Caco-2 (cell line): Measurements from ENCODE around the gene FAM186B. TPM values are rescaled to one million over a fixed set of nuclear protein-coding genes. Genes with fewer than 3 reads are reported as not detected.

ENCODE experiments used
- BruUV-seq: library from RNA; stranded (reverse); fragments of 400-500 nt; replicated peaks from 2 replicates; lab custom pipeline; 2021; lab: Mats Ljungman, UMichigan
- CTCF ChIA-PET: fragments of 300-600 bp; sonication (Branson Sonifier 250); formaldehyde crosslinking; loops from one replicate; lab custom pipeline; 2022; ENCODE audit warnings: antibody characterized with exemption; lab: Charles Lee
- POLR2A ChIA-PET: fragments of 300-600 bp; sonication (Branson Sonifier 250); formaldehyde crosslinking; loops from one replicate; lab custom pipeline; 2022; ENCODE audit warnings: antibody characterized with exemption; lab: Charles Lee
- DNase-seq, 2 experiments: peaks; one replicate each; pipeline versions ENCODE4 v3.0.0 to v3.0.0-alpha.2; 2020 to 2022
- H3K27me3 ChIP-seq: replicated peaks from 2 replicates; pipeline ENCODE4 v1.6.0; 2011; ENCODE audit warnings: low read length; ENCODE audit not compliant: control insufficient read depth, insufficient read depth
- H3K36me3 ChIP-seq: 2 replicates; pipeline ENCODE4 v1.5.1; 2011; ENCODE audit warnings: low read length; ENCODE audit not compliant: control insufficient read depth, insufficient read depth
- H3K4me1 ChIP-seq: fragments of 250-450 bp; sonication (Bioruptor Pico); 2 replicates; pipeline ENCODE4 v1.5.1; 2020; ENCODE audit warnings: mild to moderate bottlenecking
- H3K4me3 ChIP-seq: 2 replicates; pipeline ENCODE4 v1.5.1; 2011; ENCODE audit warnings: low read depth, mild to moderate bottlenecking, control low read depth, low read length
- H3K9me3 ChIP-seq: fragments of 250-450 bp; sonication (Bioruptor Pico); 2 replicates; pipeline ENCODE4 v1.5.1; 2020; ENCODE audit warnings: mild to moderate bottlenecking, moderate library complexity
- H3K27ac Mint-ChIP-seq: one replicate; pipeline ENCODE4 v1.8.0; 2022; ENCODE audit warnings: mixed read lengths; ENCODE audit not compliant: unreplicated experiment
- H3K27me3 Mint-ChIP-seq: one replicate; pipeline ENCODE4 v1.8.0; 2022; ENCODE audit warnings: mixed read lengths; ENCODE audit not compliant: insufficient read depth, unreplicated experiment
- H3K36me3 Mint-ChIP-seq: one replicate; pipeline ENCODE4 v1.8.0; 2022; ENCODE audit warnings: mild to moderate bottlenecking, mixed read lengths; ENCODE audit not compliant: insufficient read depth, unreplicated experiment
- H3K4me1 Mint-ChIP-seq: one replicate; pipeline ENCODE4 v1.8.0; 2022; ENCODE audit warnings: low read depth, mixed read lengths; ENCODE audit not compliant: unreplicated experiment
- H3K4me3 Mint-ChIP-seq: one replicate; pipeline ENCODE4 v1.8.0; 2022; ENCODE audit warnings: mild to moderate bottlenecking, moderate library complexity, mixed read lengths; ENCODE audit not compliant: unreplicated experiment
- H3K9me3 Mint-ChIP-seq: one replicate; pipeline ENCODE4 v1.8.0; 2022; ENCODE audit warnings: mixed read lengths; ENCODE audit not compliant: unreplicated experiment
- CTCF ChIP-seq, 2 experiments: fragments of 200-600 bp in 1 of 2; IDR thresholded peaks; 1 replicate in 1 of 2; 2 replicates in 1 of 2; pipeline versions ENCODE4 v1.5.1 to v1.8.0; 2011 to 2022; ENCODE audit warnings: antibody characterized with exemption in 1 of 2, control low read depth in 1 of 2, inconsistent platforms in 1 of 2, low read depth in 1 of 2, low read length in 1 of 2, mild to moderate bottlenecking in 1 of 2, moderate library complexity in 1 of 2; ENCODE audit not compliant: insufficient read depth in 1 of 2, severe bottlenecking in 1 of 2, unreplicated experiment in 1 of 2
- intact Hi-C: fragments of 100-400 bp; cut with micrococcal nuclease; formaldehyde crosslinking; loops from one replicate; pipeline ENCODE4 v1.10.0; 2022; ENCODE audit not compliant: unreplicated experiment
- total RNA-seq: library from RNA; stranded (reverse); gene quantifications from 2 replicates; pipeline ENCODE4 v1.2.3, GENCODE V29; 2022

FAM186B gene
- total RNA-seq, 1 experiment from 2014 or later: 2.2 TPM

DNA sequence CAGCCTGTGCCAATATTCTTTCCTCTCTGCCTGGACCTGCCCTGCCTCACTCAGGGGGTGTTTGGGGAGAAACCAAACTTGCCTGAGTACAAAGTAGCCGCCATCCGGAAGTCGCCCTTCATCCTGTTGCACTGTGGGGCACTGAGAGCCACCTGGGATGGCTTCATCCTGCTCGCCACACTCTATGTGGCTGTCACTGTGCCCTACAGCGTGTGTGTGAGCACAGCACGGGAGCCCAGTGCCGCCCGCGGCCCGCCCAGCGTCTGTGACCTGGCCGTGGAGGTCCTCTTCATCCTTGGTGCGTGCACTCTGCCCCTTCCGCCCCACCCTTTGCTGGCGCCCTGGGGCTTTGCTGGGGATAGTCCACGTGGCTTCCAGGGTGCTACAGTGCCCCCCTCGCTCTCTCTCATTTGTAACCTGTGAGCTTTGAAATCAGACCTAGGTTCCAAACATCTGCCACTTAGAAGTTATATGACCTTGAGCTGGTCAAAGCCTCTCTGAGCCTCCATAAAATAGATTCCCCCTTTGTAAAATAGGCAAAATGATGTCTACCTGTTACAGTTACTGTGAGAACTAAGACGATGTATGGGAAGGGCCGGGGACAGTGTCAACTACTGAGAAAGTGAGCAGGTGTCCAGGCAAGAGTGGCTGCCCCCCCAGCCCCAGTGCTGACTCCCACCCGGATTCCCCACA is 62.1 kb downstream of the FAM186B start:
- peaks cover 9% of the 10 kb centered on the region for H3K4me1 ChIP-seq
- H3K9me3 ChIP-seq: no peaks in the 10 kb centered on the region; the same call in 1 of the 2 replicates
- Mint-ChIP-seq H3K9me3 (no peaks in the 10 kb centered on the region), H3K27ac (no peak overlapping the region), H3K36me3 (no peaks in the 10 kb centered on the region), H3K4me3 (no peak overlapping the region), H3K4me1 (no peaks in the 10 kb centered on the region), H3K27me3 (peaks cover 4% of the 10 kb centered on the region)
- intact Hi-C loops: no loop called here
- TF ChIP-seq CTCF (IDR thresholded peaks at IDR 0.05; ENCODE audit: insufficient read depth in 1 of 2, low read depth in 1 of 2, low read length in 1 of 2, severe bottlenecking in 1 of 2, unreplicated experiment in 1 of 2): no peak
- CTCF ChIA-PET: interaction anchor here (0.6 to 2.0 kb wide), 2 partner anchors 196 to 244 kb away, joined by 4 to 6 read pairs; no protein-coding TSS in a partner anchor
- no peaks in the 10 kb centered on the region for H3K36me3 ChIP-seq
- H3K27me3 ChIP-seq: no peaks in the 10 kb centered on the region
- DNase-seq: no peak
- H3K4me3 ChIP-seq: no peak overlapping the region
- BruUV-seq: no TSS peak
- POLR2A ChIA-PET: no interaction called here

GRCh38 chr12:49542592-49543160 is 62.8 kb downstream of the FAM186B start:
- ChIA-PET CTCF (no interaction called here), POLR2A (no interaction called here)
- Histone ChIP-seq H3K36me3 (no peaks in the 10 kb centered on the region), H3K4me3 (no peak overlapping the region), H3K4me1 (peaks cover 10% of the 10 kb centered on the region), H3K27me3 (peaks cover under 1% of the 10 kb centered on the region; the same call in 1 of the 2 replicates), H3K9me3 (no peaks in the 10 kb centered on the region; the same call in 1 of the 2 replicates)
- no peak for DNase-seq
- Mint-ChIP-seq H3K36me3 (no peaks in the 10 kb centered on the region), H3K9me3 (no peaks in the 10 kb centered on the region), H3K4me3 (no peak overlapping the region), H3K4me1 (no peaks in the 10 kb centered on the region), H3K27ac (no peak overlapping the region), H3K27me3 (peaks cover 5% of the 10 kb centered on the region)
- TF ChIP-seq CTCF (IDR thresholded peaks at IDR 0.05; ENCODE audit: insufficient read depth in 1 of 2, low read depth in 1 of 2, low read length in 1 of 2, severe bottlenecking in 1 of 2, unreplicated experiment in 1 of 2): no peak
- no TSS peak for BruUV-seq
- intact Hi-C loops: no loop called here

GRCh38 chr12:49541911-49542505 is 63.4 kb downstream of the FAM186B start:
- Mint-ChIP-seq H3K27ac (no peak overlapping the region), H3K27me3 (peaks cover 6% of the 10 kb centered on the region), H3K36me3 (no peaks in the 10 kb centered on the region), H3K9me3 (no peaks in the 10 kb centered on the region), H3K4me1 (no peaks in the 10 kb centered on the region), H3K4me3 (no peak overlapping the region)
- TF ChIP-seq CTCF (IDR thresholded peaks at IDR 0.05; ENCODE audit: insufficient read depth in 1 of 2, low read depth in 1 of 2, low read length in 1 of 2, severe bottlenecking in 1 of 2, unreplicated experiment in 1 of 2): no peak
- BruUV-seq: no TSS peak
- intact Hi-C loops: no loop called here
- DNase-seq: no peak
- CTCF ChIA-PET: no interaction called here
- no peaks in the 10 kb centered on the region; the same call in 1 of the 2 replicates for H3K9me3 ChIP-seq
- POLR2A ChIA-PET: interaction anchor here (0.5 kb wide), 1 partner anchor 176 kb away, joined by 4 read pairs; no protein-coding TSS in a partner anchor
- H3K27me3 ChIP-seq: peaks cover 4% of the 10 kb centered on the region; the same call in 1 of the 2 replicates
- peaks cover 10% of the 10 kb centered on the region for H3K4me1 ChIP-seq
- no peak overlapping the region for H3K4me3 ChIP-seq
- no peaks in the 10 kb centered on the region for H3K36me3 ChIP-seq
